Coronary artery (tissue), 2 donors: ENCODE measurements around the gene PCNX2.

Source experiments
- DNase-seq: peaks from one replicate; pipeline ENCODE4 v3.0.0-alpha.2; 2017; ENCODE audit warnings: low spot score
- H3K27ac ChIP-seq, 2 donors: fragments of 200-600 bp; sonication (generic); one replicate each; pipeline ENCODE4 v1.5.1; 2016 to 2019
- H3K4me3 ChIP-seq: fragments of 200-600 bp; sonication (generic); 2 replicates; pipeline ENCODE4 v1.5.1; 2016; ENCODE audit warnings: mild to moderate bottlenecking, moderate library complexity
- TF ChIP-seq, protein P1 (sequence below): fragments of 200-600 bp; sonication (generic); IDR thresholded peaks from one replicate; pipeline ENCODE4 v1.5.1; 2019; ENCODE audit warnings: antibody characterized with exemption

PCNX2 gene

GRCh38 chr1:232937741-232938375 is 357.7 kb downstream of the PCNX2 start:
- no peak overlapping the region for H3K27ac ChIP-seq
- no peak overlapping the region for H3K4me3 ChIP-seq
- TF ChIP-seq, protein P1, sequence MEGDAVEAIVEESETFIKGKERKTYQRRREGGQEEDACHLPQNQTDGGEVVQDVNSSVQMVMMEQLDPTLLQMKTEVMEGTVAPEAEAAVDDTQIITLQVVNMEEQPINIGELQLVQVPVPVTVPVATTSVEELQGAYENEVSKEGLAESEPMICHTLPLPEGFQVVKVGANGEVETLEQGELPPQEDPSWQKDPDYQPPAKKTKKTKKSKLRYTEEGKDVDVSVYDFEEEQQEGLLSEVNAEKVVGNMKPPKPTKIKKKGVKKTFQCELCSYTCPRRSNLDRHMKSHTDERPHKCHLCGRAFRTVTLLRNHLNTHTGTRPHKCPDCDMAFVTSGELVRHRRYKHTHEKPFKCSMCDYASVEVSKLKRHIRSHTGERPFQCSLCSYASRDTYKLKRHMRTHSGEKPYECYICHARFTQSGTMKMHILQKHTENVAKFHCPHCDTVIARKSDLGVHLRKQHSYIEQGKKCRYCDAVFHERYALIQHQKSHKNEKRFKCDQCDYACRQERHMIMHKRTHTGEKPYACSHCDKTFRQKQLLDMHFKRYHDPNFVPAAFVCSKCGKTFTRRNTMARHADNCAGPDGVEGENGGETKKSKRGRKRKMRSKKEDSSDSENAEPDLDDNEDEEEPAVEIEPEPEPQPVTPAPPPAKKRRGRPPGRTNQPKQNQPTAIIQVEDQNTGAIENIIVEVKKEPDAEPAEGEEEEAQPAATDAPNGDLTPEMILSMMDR: no peak
- no peak for DNase-seq

DNA sequence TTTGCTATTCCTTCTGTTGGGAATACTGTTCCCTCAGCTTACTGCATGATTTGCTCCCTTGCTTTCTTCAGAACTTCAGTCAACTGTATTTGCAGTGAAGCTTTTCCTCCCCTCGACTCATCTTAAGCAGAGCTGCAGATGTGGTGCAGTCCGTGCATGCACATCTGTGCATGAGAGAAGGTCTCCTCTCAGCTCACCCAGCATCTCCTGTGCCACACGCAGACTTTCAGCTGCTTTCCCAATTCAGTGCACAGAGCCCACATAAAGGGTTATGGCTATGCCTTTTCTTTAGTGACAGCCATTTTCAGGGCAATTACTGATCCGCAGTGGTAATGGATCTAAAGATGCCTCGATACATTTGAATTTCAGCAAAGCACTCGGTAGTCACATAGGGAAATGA is 358.6 kb downstream of the PCNX2 start:
- TF ChIP-seq, protein P1: no peak
- H3K27ac ChIP-seq: no peak overlapping the region
- no peak for DNase-seq
- H3K4me3 ChIP-seq: no peak overlapping the region
